HG03139 (cell line): Measurements from ENCODE around the gene RGS9.

ENCODE experiments used
- ATAC-seq: cut with Tn5 transposase; IDR thresholded peaks from one replicate; pipeline ENCODE4 v1.9.1; 2021; ENCODE audit not compliant: unreplicated experiment

RGS9 gene

DNA sequence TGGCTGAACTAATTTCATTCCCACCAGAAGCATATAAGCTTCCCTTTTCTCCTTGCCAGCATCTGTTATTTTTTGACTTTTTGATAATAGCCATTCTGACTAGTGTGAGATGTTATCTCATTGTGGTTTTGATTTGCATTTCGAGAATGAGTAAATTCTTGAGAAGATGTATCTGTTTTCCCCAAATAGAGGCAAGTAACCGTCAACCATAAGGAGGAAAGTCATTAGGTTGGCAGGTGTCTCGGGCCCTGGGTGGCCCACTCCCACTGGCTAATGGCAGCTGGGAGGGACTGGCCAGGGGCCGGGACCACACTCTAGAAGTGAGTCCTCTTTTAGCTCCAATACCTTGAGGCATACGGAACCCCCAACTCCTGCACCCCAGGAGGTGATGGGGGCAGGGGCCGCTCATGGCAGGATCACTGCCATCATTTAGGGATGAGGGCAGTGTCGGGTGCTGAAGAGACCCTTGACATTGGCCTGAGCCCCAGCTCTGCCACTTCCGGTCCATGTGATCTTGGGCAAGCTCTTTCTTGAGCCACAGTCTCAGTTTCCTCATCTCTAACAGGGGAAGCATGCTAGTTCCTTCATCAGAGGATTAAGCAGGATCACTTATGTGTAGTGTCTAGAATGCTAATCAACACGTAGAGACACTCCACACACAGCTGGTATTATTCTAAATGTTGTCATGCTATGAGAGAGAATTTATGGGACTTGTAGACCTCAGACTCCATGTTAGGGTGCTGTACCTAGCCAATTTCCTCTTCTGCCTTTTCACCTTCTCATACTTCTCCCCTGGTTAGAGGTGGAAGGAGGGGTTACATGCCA, 44.3 kb downstream of the RGS9 start:
- peak; percentile 40 for ATAC-seq

DNA sequence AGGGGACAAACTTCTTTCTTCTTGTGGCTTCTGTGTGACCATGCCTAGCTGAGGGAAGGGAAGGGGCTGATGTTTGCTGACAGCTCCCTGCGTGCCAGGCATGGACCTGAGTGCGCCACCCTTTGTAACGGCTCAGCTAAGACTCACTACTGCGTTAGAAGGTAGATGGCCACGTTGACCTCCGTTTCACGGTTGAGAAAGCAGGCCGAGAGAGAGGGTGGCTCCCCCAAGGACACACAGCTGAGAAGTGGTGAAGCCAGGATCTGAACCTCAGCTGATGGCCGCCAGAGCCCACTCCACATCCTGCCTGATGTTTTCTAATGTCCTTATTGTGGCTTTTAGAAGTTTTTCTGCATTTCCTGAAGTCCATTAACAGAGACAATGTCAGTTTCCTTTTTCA, 45.1 kb downstream of the RGS9 start:
- ATAC-seq = peak; percentile 45

DNA sequence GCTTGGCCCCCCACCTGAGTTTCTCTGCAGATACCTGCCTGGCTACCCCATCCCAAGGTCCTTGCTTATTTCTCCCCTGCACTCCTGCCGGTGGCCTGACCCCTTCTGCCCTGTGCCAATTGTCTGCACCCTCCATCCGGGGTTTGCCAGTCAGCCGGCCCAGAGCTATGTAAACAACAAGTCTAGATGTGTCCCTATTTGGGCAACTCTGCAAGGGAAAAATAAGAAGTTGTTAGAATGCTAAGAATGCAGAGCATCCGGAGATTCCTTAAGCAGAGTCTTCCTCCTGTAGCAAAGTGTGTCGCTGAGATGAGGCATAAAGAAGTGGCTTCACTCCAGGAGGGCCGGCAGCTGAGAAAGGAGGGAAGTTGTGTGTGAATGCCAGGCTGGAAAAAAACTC, 46.6 kb downstream of the RGS9 start:
- ATAC-seq = no peak

DNA sequence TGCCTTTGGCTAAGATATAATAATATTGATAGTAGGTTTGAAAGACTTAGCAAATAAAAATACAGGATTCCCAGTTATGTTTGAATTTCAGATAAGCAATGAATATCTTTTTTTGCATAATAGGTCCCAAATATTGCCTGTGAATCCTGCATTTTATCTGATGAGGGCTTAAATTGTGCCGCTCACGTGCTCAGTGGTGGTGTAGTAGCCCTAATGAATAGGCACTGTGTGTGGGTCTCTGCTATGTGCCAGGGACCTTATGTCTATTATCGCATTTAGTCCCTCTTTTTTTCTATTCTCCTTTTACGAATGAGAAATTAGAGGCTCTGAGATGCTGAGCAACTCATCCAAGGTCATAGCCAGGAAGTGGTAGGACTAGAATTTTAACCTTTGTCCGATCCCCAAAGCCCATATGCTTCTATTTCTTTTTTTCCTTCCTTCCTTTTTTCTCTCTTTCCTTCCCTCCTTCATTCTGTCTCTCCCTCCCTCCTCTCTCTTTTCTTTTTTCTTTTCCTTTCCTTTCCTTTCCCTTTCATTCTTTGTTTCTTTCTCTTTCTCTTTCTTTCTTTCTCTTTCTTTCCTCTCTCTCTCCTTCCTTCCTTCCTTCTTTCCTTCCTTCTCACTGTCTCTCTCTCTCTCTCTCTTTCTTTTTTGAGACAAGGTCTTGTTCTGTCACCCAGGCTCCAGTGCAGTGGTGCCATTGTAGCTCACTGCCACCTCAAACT, 47.2 kb downstream of the RGS9 start:
- ATAC-seq = no peak

DNA sequence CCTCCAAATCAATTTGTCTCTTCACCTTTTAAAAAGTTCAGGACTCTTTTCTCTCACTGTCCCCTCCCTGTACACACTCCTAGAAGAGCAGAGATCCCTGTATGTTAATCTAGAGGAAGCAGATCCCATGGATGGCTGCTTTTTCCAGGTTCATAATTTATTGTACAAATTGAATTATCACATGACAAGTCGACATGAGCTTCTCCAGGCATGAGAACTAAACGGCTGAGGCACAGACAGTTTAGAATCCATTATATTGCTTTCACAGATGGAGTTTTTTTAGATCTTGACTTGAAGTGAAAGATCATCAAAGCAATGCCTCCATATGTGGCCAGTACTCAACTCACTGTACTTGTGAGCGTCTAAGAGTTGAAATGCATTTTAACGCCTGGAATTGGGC, 47.9 kb downstream of the RGS9 start:
- ATAC-seq = no peak

DNA sequence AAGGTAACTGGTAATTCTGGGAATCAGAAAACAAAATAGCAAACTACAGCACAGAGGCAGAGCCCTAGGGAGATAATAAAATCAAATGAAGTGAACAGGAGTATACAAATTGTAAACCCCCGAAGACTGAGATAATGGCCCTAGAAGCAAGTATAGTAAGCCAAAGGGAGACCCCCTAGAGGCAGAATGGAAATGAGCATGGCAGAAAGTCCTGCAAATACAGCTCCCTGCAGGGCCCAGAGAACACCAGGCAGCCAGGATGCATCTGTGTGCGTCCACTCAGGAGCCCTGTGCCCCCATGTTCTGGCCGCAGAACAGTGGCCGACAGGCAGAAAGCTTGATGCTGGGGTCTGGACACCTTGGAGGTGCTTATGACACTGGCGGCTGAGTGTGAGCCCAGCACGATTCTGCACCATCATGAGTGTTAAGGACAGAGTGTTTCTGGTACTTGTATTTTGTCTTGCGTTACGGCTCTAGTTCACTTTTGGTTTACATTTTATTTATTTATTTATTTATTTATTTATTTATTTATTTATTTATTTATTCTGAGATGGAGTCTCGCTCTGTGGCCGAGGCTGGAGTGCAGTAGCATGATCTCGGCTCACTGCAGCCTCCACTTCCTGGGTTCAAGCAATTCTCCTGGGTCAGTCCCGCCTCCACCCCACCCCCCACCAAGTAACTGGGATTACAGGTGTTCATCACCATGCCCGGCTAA, 48.7 kb downstream of the RGS9 start:
- ATAC-seq = no peak

DNA sequence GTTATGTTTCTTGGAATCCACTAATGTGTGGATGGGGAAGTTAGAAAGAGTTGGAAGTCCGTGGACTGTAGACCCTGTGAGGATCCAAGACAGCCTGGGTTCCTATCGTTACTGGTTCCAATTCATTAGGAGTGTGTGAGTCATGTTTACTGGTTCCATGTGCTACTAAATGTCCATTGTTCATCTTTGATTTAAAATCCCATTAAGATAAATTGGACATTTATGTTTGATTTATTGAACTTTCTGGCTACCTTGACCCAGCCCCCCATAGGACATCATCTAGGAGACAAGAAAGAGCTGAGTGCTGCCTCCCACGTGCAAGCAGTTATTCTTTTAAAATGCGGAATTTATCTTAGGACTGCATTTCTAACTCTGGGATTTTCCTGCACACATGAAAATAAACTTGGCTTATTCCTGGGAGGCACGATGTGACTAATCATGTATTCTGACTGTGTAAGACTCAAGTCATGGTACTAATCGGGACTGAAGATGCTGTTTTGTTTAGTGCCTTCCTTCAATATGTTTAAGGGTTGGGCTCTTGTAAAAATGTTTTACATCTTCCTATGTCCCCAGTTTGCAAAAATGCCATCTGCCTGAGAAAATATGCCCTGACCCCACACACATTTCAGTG, 53.4 kb downstream of the RGS9 start:
- no peak for ATAC-seq

DNA sequence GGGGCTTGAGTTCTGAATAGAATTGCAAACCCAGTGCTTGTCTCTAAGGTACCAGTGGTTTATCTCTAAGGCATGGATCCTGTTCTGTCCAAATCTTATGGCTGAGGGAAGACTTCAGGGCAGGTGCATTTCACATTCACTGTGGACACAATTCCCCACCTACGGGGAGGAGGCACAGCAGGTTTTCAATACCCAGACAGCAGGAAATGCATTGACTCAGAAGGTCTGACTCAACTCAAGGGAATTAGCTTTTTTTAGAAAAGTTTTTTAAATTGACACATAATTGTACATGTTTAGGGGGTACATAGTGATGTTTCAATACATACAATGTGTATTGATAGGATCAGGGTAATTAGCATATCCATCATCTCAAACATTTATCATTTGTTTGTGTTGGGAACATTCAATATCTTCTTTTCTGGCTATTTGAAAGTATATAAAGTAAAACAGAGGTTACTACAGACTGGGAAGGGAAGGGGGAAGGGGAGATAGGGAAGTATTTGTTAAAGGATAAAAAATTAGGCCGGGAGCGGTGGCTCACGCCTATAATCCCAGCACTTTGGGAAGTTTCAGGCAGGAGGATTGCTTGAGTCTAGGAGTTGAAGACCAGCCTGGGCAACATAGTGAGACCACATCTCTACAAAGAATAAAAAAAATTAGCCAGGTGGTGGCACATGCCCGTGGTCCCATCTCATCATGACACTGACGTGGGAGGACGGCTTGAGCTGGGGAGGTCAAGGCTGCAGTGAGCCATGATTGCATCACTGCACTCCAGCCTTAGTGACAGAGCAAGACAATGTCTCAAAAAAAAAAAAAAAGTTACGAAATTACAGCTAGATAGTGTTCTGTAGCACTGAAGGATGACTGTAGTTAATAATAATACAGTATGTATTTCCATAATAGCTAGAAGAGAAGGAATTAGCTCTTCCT, 54.9 kb downstream of the RGS9 start:
- no peak for ATAC-seq

DNA sequence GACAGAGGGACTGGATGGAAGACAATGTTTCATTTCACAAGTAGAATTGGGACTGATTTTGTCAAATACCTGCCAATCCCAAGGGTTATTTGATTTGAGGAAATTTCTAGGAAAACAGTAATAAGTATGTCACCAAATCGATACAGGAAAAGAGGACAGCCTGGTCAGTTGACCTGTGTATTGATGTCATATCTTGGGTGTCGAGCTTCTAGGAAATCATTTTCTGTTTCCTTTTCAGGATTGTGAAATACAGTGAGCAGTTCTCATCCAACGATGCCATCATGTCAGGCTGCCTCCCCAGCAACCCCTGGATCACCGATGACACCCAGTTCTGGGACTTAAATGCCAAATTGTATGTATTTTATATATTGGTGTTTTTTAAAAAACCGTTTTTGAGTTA, 56.1 kb downstream of the RGS9 start:
- ATAC-seq = no peak

DNA sequence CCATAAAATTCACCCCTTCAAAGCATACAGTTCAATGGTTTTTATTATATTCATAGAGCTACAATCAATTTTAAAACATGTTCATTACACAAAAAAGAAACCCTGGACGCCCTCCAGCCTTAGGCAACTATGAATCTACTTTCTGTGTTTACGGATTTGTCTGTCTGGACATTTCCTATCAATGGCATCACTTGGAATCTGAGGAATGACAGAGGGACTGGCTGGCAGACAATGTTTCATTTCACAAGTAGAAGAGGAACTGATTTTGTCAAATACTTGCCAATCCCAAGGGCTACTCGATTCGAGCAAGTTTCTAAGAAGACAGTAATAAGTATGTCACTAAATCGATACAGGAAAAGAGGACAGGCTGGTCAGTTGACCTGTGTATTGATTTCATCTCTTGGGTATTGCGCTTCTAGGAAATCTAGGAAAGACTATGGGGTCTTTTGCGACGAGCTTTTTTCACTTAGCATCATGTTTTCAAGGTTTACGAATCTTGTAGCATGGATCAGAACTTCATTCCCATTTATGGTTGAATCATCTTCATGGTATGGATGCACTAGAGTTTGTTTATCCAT, 56.6 kb downstream of the RGS9 start:
- ATAC-seq = no peak

DNA sequence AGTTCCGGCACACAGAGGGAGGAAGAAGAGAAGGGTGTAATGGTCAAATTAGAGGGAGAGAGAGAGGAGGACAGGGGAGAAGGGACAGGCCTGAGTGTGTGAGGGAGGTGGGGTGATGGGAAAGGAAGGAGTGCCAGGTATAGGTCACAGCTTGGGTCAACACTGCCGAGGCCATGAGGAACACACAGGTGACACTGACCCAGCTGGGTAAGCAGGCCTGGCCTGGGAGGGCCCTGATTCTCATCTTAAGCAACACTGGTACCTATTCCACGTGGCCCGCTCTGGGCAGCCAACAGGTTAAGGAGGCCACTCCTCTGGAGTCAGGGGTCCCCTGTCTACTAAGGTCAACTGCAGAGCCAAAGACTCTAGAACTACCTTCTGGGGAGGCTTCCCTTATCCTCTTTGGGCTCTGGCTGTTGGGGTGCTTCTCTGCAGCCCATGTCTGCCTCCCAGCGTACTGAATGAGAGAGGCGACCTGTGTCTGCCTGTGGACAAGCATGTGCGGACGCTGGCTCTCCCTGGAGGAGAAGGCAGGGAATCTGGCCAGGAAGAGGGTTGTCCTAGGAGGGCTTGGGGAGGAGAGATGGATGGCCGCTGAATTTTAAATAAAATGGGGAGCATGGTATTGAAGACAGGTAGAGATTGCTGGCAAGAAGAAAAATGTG, 57.6 kb downstream of the RGS9 start:
- no peak for ATAC-seq

DNA sequence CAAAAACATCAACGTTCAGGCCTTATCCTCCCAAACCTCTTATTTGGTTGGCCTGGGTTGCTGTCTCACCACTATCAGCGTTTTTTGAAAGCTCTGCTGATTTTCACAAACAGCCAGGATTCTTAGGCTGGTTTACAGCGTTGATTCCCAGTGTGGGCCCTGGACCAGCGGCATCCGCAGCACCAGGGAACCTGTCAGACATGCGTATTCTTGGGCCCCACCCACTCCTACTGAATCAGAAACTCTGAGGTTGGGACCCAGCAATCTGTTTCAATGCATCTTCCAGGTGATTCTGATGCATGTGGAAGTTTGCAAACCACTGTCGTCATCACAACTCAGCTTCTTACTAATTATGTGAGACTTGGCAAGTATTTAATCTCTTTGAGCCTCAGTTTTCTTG, 58.5 kb downstream of the RGS9 start:
- no peak for ATAC-seq

DNA sequence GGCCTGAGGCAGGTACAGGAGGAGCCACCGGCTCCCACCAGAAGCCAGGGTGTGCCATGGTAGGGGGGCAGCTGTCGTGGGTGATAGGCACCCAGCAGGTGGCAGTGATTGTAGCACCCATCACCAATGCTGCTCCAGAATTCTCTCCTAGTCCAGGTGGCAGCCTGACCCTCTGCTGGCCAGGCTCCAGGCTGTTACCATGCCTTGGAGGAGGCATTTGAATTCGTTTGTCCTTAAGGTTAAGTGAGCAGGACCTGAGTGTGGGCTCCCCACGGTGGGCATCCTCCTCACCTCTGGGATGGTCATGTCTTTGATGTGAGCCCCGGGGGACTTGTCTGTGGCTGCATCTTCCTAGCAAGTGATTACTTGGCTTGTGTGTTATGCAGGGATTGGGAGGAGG, 59.4 kb downstream of the RGS9 start:
- ATAC-seq = no peak

DNA sequence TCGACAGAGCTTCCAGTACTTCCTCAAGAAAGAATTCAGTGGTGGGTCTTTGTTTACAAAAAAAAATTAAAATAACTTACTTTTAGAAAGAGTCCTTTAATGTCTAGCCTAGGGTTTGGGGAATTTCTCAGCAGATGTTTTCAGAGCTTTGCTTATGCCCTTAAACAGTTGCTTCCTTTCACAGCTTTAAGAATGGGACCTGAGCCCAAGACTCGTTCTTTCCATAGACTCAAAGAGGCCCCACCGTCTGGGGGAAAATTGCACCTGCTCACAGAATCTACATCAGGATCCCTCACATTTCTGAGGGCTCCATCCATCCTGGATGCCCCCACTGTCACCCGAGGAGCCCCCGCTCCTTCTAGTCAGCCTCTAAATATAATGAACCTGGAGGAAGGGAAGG, 60.0 kb downstream of the RGS9 start:
- ATAC-seq = no peak

DNA sequence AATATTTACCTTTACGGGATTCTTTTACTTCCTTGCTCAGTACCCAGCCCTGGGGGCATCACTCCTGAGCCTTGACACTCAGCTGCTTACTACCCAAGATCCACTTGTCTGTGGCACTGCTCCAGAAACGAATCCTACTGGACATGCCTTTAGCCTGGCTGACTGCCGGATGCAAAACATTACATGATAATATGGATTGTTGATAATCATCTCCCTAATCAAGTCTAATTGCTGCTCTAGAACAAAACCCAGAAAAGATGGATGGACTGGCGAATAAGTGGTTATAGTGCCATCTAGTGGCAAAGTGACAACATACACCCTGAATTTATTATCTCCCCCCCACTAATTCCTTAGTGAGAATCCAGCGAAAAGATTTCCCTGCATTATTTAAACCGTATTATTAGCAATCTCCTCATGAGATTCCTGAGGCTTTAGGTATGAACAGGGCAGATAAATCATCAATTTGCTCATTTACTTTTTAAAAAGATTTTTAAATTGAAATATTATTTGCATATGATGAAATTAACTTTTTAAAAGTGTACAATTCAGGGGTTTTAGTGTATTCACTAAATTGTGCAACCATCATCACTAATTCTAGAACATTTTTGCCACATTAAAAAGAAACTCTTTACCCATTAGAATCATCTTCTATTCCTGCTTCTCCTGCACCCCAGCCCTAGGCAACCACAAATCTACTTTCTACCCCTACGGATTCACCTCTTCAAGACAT, 61.6 kb downstream of the RGS9 start:
- no peak for ATAC-seq

DNA sequence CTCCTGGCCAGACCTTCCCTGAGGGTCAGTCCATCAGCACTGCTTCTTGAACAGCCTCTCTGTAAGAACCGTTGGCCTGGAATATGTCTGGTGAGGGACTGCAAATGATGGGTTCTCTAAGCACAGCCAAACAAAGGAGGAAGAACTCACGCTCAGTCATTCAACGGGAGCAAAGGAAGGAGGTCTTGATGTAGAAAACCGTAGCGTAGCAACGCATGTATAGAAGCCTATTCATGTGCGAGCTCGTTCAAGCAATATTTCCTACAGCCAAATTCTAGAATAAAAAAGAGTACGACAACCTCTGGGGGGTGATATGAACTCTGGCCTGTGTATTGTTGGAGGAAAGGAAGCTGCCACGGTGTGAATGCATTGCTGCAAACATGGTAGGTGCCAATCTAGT, 64.2 kb downstream of the RGS9 start:
- ATAC-seq = no peak

DNA sequence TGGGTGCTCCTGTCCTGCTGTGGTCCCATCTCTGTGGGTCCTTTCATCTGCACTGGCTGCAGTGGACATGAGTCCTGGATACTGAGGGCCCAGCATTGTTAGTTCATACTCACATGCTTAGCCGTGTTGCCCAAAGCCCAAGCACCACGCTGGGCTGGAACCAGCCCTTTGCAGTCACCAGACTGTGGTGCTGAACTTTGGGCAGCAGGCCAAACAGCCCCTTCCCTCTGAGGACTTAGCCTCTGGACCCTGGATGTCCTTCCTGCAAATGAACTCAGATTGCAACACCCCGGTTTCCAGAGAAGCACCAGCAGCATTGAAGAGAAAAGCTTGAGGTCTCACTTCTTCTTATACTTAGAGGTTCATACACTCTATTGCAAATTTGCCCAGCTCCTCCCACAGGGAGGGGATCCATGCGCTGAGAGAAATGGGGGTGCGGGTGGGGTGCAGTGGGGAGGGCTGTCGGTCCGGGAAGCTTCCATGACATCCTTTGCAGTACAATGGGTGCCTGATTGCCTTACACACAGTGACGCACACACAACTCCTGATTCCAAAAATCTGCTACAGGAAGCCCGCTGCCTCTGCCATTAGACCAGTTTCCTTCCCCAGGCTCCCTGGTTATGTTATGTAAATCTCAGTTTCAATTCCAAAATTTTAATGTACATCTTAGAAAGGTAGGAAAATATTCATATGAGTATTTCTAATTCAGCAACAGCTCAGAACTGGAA, 65.8 kb downstream of the RGS9 start:
- no peak for ATAC-seq

DNA sequence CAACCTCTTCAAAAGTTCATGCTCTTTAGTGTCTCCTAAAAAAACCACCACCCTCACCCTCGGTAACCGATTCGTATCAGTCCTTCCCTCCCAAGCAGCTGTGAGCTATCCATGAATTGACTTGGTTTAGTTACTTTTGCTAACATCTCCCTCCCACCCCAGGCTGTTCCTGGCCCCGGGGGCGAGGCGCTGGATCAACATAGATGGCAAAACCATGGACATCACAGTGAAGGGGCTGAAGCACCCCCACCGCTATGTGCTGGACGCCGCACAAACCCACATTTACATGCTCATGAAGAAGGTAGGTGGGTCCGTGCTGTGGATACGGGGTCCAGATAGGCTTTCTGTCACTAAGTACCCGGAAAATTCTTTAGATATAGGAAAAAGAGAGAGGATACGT, 66.8 kb downstream of the RGS9 start:
- ATAC-seq = no peak
